Measurements from ENCODE around the gene LUM.
"Not testable (repeated sequence)": the region's sequence is repeated elsewhere in the genome, so short reads cannot be mapped to it uniquely, and the experiment has no call there.

LUM gene

GRCh38 chr12:91109581-91110310 lies 1.5 kb downstream of the LUM start:
- DNase-seq, result no peak

- peak in 10 of 56 donors; percentile 0 to 56 (median 4) for DNase-seq
These were observed 2.1 kb downstream of the LUM start for GRCh38 chr12:91109148-91109564.

- DNase-seq, result no peak
These were observed 3.0 kb downstream of the LUM start for GRCh38 chr12:91108196-91108755.

GRCh38 chr12:91106283-91106682 lies 5.0 kb downstream of the LUM start:
- DNase-seq, result no peak

- DNase-seq, result no peak
These were observed 5.5 kb downstream of the LUM start for GRCh38 chr12:91105807-91106206.

GRCh38 chr12:91104812-91105466 lies 6.4 kb downstream of the LUM start:
- DNase-seq, result no peak

- no peak for DNase-seq
These were observed 7.7 kb downstream of the LUM start for GRCh38 chr12:91103624-91104023.

- DNase-seq, result no peak
These were observed 8.2 kb downstream of the LUM start for GRCh38 chr12:91103101-91103500.

GRCh38 chr12:91100906-91101305 lies 10.4 kb downstream of the LUM start:
- no peak for DNase-seq

- no peak for DNase-seq
These were observed 11.5 kb downstream of the LUM start for GRCh38 chr12:91099836-91100235.

- no peak for DNase-seq
These were observed 12.0 kb downstream of the LUM start for GRCh38 chr12:91099341-91099740.

- DNase-seq, result no peak
These were observed 12.4 kb downstream of the LUM start for GRCh38 chr12:91098941-91099340.

GRCh38 chr12:91098461-91098860 lies 12.8 kb downstream of the LUM start:
- DNase-seq, result no peak

- DNase-seq, result no peak
These were observed 16.3 kb downstream of the LUM start for GRCh38 chr12:91094957-91095356.

GRCh38 chr12:91094032-91094662 lies 17.1 kb downstream of the LUM start:
- no peak for DNase-seq

- no peak for DNase-seq
These were observed 18.0 kb downstream of the LUM start for GRCh38 chr12:91093341-91093740.

- no peak for DNase-seq
These were observed 19.2 kb downstream of the LUM start for GRCh38 chr12:91091916-91092715.

- DNase-seq, result not testable (repeated sequence)
These were observed 21.3 kb downstream of the LUM start for GRCh38 chr12:91089953-91090352.

GRCh38 chr12:91080041-91080440 lies 31.3 kb downstream of the LUM start:
- DNase-seq, result no peak

GRCh38 chr12:91078501-91078900 lies 32.8 kb downstream of the LUM start:
- no peak for DNase-seq

GRCh38 chr12:91077228-91077954 lies 33.9 kb downstream of the LUM start:
- no peak for DNase-seq

Data from nucleus accumbens (tissue), 56 donors.